Endometrium (tissue), 2 donors: ENCODE data around the gene TMEM82.
A peak's percentile ranks its signal among the peaks of the same experiment; 100 is the strongest.
"Not testable (repeated sequence)": the region's sequence is repeated elsewhere in the genome, so short reads cannot be mapped to it uniquely, and the experiment has no call there.

Source experiments
- FAIRE-seq: peaks from 2 replicates; lab custom pipeline; 2012; peaks lifted over from hg19 to GRCh38; lab: Jason Lieb, UNC
- donor health status: control.
- donor health status: control.

The TMEM82 gene

DNA sequence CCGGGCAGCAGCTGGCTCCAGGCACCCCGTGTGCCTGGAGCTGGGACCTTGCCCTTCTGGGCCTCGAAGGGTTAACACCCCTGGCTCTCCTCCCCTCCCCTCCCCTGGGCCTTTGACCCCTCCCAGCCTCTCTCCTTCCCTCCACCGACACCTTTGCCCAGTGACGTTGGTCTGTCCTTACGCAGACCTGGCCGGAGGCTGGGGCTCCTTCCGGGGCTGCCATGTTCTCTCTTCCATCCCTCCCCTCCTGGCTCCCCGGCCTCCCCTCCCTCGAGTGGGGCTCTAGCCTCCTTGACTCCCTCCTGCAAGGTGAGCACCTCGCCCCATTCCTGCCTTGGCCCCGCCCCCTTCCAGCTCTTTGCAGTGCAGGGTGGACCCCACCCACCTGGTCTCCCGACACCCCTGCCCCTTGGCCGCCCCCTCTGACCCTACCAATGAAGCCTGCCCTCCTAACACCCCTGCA lies at the start of gene TMEM82:
TSS of gene TMEM82 (plus strand) at position 161 of the 463 bp plus-strand sequence. CDS start at position 222, 61 bp downstream.
- FAIRE-seq: no peak

DNA sequence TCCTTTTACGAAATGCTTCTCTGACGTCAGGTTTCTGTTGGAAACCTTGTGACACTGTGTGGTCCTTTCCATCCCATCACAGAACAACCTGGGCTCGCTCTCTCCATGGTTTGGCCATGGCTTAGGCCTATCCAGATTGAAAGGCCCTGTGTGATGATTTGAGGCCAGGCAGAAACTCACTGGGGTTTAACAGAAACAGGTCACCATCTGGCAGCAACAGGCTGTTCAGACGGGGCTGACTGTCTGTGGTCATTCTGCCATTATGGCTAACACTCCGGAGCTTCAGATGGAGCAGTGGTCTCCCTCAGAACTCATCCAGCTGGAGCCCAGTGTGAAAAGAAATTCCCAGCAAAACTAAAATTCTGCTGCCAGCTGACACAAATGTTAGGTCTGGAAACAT lies 48.9 kb upstream of the TMEM82 start:
- no peak for FAIRE-seq

DNA sequence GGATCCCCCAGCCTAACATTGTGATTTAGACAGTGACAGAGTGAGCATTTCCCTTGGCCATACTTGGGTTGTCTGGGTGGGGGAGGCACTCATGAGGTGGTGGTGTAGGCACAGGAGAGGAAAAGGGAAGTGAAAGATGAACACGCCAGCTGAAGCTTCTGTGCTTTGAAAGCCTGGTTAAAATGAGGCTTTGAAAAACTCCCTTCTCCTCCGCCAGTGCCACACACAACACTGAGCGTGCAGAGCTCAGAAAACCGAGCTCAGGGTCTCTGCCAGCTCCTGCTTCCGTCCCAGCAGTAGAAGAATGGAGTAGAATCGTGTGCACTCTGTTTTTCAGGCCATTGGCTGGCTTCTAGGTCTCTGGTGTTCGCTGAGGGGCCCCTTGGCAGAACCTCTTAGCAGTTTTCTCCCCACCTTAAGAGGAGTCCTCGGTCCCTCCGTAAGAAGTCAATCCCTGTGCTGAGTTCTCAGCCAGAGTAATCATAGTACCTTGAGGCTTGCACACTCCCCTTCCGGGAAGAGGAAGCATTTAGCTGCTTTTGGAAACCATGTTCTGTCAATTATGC lies 45.3 kb upstream of the TMEM82 start:
- no peak for FAIRE-seq

DNA sequence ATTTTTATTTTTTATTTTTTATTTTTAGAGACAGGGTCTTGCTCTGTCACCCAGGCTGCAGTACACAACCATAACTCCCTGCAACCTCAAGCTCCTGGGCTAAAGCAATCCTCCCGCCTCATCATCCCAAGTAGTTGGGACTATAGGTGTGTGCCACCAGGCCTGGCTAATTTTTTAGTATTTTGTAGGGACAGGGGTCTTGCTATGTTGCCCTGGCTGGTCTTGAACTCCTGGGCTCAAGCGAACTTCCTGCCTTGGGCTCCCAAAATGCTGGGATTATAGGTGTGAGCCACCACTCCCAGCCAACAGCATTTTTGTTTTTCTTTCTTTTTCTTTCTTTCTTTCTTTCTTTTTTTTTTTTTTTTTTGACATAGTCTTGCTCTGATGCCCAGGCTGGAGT lies 44.1 kb upstream of the TMEM82 start:
- no peak for FAIRE-seq

DNA sequence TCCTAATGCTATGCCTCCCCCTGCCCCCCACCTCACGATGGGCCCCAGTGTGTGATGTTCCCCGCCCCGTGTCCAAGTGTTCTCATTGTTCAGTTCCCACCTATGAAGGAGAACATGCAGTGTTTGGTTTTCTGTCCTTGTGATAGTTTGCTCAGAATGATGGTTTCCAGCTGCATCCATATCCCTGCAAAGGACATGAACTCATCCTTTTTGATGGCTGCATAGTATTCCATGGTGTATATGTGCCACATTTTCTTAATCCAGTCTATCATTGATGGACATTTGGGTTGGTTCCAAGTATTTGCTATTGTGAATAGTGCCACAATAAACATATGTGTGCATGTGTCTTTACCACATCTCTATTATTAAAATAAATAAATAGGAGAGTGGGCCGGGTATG lies 43.0 kb upstream of the TMEM82 start:
- not testable (repeated sequence) for FAIRE-seq

DNA sequence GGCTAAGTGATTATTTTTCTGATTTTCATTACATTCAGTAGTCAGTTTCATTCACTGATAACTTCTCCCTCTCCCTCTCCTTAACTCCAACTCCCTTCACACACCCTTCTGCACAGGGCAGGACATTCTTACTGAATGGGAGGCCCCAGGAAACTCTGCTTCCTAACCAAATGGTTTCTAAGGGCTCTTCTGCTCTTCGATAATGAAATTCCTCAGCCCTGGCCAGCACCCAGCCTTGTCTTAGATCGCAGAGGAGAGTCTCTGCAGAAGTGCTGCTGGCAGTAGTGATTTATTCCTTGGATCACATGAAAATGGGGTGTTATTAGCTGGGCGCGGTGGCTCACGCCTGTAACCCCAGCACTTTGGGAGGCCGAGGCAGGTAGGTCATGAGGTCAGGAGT lies 41.8 kb upstream of the TMEM82 start:
- FAIRE-seq: no peak

DNA sequence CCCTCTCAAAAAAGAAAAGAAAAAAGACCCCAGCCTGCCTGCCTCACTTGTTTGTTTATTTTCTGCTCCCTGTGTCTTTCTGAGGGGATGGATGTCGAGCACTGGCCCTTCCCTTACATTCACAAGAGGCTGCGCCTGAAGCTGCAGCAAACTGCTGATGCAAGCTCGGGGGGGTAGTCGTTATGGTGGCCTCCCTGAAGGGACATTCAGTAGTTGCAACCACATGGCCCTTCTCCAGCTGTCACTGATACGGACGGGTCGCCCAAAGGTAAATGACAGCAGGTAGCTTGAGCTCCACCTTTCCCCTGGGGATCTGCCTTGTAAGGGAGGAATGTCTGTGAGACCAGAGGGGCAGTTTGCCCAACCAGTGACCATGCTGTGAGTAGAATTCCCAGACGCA lies 40.5 kb upstream of the TMEM82 start:
- no peak for FAIRE-seq

DNA sequence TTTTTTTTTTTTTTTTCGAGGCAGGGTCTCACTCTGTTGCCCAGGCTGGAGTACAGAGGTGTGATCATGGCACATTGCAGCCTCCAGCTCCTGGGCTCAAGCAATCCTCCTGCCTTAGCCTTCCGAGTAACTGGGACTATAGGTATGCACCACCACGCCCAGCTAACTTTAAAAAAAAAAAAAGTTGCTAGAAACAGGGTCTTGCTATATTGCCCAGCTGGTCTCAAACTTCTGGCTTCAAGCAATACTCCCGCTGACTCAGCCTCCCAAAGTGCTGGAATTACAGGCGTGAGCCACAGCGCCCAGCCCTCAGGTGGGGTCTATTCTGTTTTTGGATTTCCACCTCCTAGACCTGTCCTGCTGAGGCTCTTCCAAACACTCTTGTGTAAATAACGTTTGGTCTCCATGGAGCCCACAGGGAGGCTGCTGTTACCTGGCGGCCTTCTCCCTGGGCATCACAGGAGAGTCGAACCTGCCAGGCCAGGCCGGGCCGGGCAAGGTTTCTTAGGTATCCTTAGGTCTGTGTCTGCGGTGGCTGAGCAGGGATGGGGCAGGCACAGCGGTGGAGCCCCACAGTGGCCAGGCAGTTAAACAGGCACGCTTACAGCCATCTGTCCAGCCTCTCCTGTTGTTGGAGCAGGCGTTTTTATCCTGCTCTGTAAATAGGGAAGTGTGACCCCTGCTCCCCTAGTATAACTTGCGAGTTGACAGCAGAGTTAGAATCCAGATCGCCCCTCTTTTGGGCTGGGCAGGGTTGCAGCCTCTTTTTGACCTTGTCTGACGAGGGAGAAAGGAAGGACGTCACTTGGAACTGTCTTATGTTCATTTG lies 39.4 kb upstream of the TMEM82 start:
- no peak for FAIRE-seq

DNA sequence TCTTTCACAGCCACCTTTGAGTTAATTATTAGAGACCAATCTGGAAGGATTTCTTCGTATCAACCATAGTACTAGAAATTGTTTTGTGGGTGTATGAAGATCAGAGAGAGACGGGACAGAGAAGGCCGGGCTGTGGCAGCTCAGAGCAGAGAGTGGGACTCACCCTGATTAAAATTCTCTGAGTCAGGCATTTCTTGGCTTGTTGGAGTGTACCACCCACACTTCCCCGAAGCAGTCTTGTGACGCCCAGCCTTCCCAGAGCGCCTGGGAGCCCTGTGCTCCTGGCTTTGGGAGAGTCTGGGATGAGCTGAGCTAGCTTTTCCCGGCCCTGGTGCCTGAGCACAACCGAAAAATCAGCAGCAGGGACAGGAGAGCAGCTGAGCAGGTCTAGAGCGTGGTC lies 38.7 kb upstream of the TMEM82 start:
- FAIRE-seq: peak; percentile 29

DNA sequence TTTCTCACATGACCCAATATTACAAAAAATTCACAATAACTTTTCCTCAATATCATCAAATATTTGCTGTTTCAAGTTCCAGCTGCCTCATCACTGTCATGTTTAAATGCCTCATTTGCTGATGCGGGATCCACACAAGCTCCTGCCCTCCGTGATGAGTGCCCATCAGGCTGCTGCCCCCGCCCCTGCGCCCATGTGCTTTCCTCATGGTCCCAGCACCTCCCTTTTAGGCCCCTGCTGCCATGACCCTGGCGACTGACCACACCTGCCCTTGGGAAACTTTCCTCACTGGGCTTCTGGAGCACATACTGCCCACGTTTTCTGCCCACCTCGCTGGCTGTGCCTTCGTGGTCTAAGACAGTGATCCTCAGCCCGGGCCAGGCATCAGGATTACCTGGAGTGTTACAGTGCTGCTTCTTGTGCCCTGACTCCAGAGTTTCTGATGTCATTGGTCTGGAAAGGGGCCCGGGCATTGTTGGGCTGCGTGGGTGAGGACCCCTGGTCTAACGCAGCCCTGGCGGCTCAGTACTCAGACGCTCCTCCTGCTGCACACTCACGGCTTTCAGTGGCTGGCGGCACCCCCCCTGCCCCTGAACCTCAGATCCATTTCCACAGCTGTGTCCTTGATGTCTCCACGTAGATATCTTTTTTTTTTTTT lies 37.6 kb upstream of the TMEM82 start:
- FAIRE-seq: no peak

DNA sequence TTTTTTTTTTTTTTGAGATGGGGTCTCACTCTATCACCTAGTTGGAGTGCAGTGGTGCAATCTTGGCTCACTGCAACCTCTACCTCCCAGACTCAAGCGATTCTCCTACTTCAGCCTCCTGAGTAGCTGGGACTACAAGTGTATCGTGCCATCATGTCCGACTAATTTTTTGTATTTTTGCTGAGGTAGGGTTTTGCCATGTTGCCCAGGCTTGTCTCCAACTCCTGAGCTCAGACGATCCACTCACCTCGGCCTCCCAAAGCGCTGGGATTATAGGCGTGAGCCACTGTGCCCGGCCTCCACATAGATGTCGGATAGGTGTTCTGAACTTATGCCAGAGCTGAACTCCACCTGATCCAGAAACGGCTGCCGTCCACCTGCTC lies 37.1 kb upstream of the TMEM82 start:
- FAIRE-seq: no peak

DNA sequence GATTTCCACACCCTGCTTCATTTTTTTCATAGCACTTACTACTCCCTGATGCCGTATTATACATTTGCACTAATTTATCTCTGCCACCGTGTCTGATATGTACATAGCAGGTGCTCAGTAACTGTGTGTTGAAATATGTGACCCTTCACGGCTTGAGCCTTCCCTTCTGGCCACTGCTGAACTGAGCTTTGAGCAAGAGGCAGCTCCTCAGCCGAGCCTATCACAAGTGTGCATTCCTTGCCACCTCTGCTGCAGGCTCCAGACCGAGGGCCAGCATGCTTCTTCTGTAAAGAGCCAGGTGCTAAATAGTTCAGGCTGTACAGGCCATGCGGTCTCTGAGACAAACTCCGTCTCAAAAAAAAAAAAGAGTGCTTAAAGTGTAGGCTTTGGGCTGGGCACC lies 35.5 kb upstream of the TMEM82 start:
- no peak for FAIRE-seq

DNA sequence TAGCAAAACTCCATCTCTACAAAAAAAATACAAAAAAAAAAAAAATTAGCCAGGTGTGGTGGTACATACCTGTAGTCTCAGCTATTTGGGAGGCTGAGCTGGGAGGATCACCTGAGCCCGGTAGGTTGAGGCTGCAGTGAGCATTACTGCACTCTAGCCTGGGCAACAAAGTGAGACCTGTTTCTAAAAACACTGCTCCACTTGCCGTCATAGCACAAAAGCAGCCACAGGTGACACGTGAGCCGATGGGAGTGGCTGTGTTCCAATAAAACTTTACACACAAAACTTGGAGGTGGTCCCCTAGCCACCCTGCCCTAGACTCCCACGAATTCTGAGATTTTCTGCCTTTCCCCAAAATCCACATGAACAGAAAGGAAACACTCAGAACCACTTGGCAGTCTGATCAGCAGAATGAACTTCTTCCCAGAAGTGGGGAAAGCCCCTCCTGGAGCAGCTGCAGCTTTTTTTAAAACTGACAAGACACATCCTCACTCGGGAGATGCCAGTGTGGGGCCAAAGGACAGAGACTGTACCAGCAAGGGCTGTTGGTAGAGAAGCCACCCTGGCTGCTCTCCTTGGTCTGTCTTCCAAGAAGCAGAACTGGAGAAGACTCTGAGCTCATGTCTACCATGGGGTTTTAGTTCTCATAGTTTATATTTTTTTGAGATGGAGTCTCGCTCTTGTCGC lies 34.9 kb upstream of the TMEM82 start:
- FAIRE-seq: no peak

DNA sequence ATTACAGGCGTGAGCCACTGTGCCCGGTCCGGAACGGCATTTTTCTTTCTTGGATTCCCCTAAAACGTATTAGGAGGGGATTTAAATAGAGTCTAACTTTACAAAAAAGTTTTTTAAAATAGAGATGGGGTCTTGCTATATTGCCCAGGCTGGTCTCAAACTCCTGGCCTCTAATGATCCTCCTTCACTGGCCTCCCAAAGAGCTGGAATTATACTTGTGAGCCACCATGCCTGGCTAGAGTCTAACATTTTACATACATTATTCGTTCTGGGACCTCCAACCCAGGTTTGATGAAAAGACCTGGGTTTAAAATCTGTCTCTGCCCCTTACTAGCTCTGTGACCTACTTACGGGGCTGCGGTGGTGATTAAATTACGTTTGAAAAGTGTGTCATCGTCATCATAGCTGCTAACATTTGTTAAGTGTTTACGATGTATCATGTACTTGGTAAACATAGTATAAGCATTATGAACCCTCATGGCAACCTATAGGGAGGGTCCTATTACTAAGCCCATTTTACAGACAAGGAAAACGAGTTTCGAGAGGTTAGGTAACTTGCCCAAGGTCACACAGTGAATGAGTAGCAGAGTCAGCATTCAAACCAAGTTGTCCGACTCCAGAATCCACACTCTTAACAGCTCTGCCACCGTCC lies 33.7 kb upstream of the TMEM82 start:
- no peak for FAIRE-seq

DNA sequence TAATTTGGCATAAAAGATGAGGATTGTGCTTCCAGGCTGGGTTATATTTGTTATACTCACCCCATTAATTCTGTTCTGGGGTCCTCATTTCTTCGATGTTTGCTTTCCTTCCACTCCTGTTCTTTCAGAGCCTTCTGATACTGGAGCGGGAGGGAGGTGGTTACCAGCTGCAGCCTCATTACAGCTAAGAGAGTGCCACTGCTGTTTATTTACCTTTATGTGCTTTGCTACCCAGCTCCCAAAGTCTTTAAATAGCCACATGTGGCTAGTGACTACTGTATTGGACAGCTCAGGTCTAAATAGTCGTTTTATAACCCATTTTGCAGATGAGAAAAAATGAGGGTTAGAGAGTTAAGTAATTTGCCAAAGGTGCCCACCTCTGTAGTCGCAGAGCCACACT lies 33.1 kb upstream of the TMEM82 start:
- FAIRE-seq: no peak

DNA sequence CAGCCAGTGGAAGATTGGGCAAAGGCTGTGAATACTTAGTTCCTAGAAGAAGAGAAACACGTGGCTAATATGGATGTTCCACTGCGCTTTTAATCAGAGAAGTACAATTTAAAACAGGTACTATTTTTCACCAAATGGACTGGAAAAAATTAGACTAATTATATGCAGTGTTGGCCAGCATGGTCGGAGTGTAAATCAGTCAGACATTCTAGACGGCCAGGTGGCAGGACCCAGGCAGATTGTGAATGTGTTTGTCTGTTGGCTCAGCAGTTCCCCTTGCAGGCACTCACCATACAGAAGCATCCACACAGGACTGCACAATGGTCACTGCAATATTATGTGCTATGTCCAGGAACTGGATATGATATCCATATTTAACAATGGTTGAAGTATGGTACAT lies 30.1 kb upstream of the TMEM82 start:
- no peak for FAIRE-seq

DNA sequence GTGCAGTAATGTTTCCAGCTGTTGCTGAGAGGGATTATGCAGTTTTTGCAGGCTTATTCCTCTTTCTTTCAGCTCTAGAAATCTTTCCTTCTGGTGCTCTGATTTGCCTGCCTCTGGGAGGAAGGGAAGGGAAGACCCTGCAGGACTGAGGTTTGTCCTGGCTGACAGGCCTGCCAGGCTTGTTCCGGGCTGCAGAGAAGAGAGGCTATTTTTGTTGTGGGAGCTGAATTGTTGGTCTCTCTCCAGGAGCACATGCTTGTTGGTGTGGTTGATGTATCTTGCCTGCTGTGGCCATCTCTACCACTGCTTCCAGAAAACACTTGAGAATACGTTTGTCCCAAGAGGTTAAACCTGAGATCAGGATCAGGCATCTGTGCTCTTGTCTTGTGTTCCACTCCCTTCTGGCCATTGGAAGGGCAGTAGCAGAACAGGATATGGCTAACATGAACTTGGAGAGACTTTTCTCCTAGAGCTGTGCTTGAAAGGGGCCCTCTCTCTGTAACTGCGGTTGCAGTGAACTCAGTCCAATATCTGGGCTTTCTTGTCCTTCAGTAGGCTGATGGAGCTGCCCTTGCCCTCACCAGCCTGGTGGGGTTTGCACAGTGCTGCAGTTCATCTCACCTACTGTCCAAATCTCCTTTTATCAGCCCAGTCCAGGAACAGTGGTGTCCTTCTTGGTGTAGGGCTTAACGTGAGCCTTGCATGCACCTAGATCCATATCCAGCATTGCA lies 27.7 kb upstream of the TMEM82 start:
- FAIRE-seq: no peak

DNA sequence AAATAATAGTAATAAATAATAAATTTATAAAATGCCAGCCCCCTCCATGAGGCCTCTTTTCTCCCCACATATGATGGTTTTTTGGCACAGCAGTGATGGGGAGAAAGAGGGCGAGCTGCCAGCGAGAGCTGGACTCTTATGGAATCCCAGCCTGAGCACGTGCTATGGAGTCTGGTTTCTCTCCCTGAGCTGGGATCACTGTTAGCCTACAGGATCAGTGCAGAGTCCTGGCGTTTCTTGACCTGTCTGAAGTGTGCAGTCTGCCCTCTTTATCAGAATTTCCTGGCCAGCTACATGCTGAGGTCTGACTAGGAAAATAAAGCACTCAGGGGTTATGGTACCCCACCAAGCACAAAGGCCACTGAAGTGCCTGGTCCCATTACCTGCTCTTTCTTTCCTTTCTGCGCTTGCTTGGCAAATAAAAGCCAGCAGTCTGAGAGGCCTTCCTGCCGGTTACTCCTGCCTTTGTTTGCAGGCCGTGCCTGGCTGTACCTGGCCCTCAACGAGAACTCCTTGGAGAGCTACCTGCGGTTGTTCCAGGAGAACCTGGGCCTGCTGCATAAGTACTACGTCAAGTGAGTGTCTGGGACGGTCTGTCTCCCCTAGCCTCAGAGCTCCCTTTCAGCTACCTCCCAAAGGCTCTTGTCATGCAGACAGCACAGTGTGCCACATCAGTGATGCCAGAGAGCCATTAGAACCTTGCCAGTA lies 24.7 kb upstream of the TMEM82 start:
- no peak for FAIRE-seq

DNA sequence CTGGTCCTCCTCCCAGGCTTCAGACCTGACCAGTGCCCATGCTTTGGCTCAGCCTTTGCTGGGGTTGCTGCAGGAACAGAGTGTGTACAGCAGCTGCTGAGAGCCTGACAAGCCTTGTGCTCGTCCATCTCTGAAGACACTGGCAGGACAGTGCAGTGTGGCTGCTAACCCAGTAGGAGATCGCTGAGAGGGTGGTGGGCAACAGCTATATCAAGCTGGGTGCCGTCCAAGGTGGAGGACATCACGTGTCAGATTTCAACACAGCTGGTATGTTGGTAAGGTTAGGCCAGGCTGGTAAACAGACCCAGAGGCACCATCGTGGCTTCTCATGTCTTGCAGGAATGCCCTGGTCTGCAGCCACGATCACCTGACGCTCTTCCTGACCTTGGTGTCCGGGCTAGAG lies 24.1 kb upstream of the TMEM82 start:
- FAIRE-seq: no peak

DNA sequence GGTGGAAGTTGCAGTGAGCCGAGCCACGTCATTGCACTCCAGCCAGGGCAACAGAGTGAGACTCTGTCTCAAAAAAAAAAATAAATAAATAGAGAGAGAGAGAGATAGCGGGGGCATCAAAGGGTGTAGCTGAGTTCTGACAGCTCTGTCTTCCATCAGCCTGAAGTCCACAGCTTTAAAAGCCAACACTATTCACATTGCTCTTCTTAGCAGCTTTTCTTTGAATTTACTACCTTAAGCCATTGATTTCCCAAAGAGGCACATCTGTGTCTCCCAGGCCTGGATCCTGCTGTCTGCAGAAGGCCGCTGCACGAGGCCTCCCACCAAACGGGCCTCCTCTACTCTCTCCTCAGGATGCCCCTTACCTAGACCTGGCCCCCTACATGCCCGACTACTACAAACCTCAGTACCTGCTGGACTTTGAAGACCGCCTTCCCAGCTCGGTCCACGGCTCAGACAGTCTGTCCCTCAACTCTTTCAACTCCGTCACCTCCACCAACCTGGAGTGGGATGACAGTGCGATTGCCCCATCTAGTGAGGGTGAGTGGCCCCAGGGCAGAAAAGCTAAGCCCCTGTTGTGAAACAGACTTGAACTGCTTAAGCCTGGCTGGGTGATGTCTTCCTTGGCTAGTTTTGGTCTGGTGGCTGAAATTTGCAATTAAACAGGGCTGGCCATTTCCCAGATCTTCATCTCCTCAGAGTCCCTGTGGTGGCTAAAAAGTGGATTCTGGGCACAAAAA lies 22.7 kb upstream of the TMEM82 start:
- FAIRE-seq: no peak
